BJ (cell line): ENCODE data around the gene FIBP. TPM values are rescaled to one million over a fixed set of nuclear protein-coding genes. Genes with fewer than 3 reads are reported as not detected.

Source experiments
- CTCF ChIA-PET: fragments of 350-600 bp; formaldehyde crosslinking; extraction: SDS; loops from one replicate; lab custom pipeline; 2021; ENCODE audit warnings: antibody characterized with exemption, inconsistent platforms; lab: Yijun Ruan, JAX
- POLR2A ChIA-PET: fragments of 300-600 bp; sonication (Branson Sonifier 250); formaldehyde crosslinking; extraction: SDS; loops from one replicate; lab custom pipeline; 2021; ENCODE audit warnings: antibody characterized with exemption; lab: Charles Lee
- DNase-seq: peaks from one replicate; pipeline ENCODE4 v3.0.0-alpha.2; 2011; ENCODE audit warnings: low read depth
- H3K27me3 ChIP-seq: 2 replicates; pipeline ENCODE4 v1.6.0; 2011; ENCODE audit warnings: low read length; ENCODE audit not compliant: control insufficient read depth, insufficient read depth
- H3K36me3 ChIP-seq: 2 replicates; pipeline ENCODE4 v1.5.1; 2011; ENCODE audit warnings: low read length; ENCODE audit not compliant: control insufficient read depth, insufficient read depth
- H3K4me3 ChIP-seq: 2 replicates; pipeline ENCODE4 v1.5.1; 2011; ENCODE audit warnings: low read depth, mild to moderate bottlenecking, control low read depth, low read length
- polyA plus RNA-seq: library from polyadenylated mRNA; depleted of rRNA; stranded (reverse); fragments of >200 nt; gene quantifications from 2 replicates; pipeline ENCODE4 v1.2.3, GENCODE V29; 2011
- TF ChIP-seq, protein P1 (sequence below): IDR thresholded peaks from 2 replicates; pipeline ENCODE4 v1.5.1; 2011; ENCODE audit warnings: low read depth, mild to moderate bottlenecking, control low read depth, inconsistent platforms, low read length, moderate library complexity; ENCODE audit not compliant: insufficient read depth

FIBP gene
- polyA plus RNA-seq, 1 experiment, result 199 TPM

DNA sequence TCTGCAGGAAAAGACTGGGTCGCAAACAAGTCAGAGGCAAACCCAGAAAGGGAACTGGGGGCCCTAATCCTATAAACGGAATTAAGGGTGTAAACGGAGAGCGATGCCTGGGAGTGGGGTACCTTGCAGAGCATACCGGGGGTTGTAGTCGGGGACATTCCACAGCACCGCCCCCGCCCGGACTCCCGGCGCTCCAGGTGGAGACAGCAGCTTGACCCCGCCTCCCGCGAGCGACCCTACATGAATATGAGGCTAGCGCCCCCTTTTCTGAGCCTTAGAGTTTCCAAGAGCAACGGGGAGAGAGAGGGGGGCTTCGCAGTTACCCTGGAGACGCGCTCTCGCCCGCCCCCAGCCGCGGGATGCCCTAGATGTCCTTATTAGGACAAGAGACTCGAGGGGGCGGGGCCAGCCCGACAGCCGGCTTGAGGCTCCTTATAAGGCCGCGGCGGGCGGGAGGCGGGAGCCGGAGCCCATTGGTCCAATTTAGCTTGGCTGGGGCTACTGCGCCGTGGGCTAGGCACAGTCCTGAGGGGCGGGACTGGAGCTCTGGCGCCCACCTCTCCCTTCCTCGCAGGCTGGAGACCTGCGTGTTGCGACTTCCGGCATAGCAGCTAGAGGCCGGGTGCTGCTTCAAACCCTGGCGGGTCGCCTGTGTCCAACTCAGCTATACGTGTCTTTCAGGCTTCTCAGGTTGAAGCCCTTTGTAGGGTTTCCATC lies 29.0 kb downstream of the FIBP start:
- CTCF ChIA-PET, result interaction anchor here (0.8 to 4.5 kb wide), 22 partner anchors 9 to 261 kb away, joined by 3 to 70 read pairs (median 5); partner anchors contain the start of genes CCDC85B, EFEMP2, FIBP and KAT5
- Histone ChIP-seq H3K27me3 (no peaks in the 10 kb centered on the region), H3K36me3 (peaks cover 35% of the 10 kb centered on the region), H3K4me3 (peak overlapping the region; percentile 93)
- peak; percentile 87 for DNase-seq
- TF ChIP-seq, protein P1, sequence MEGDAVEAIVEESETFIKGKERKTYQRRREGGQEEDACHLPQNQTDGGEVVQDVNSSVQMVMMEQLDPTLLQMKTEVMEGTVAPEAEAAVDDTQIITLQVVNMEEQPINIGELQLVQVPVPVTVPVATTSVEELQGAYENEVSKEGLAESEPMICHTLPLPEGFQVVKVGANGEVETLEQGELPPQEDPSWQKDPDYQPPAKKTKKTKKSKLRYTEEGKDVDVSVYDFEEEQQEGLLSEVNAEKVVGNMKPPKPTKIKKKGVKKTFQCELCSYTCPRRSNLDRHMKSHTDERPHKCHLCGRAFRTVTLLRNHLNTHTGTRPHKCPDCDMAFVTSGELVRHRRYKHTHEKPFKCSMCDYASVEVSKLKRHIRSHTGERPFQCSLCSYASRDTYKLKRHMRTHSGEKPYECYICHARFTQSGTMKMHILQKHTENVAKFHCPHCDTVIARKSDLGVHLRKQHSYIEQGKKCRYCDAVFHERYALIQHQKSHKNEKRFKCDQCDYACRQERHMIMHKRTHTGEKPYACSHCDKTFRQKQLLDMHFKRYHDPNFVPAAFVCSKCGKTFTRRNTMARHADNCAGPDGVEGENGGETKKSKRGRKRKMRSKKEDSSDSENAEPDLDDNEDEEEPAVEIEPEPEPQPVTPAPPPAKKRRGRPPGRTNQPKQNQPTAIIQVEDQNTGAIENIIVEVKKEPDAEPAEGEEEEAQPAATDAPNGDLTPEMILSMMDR, result peak; percentile 17; the same call in 1 of the 2 replicates
- POLR2A ChIA-PET, result interaction anchor here (0.5 to 1.2 kb wide), 7 partner anchors 12 to 585 kb away, joined by 3 to 16 read pairs (median 5); partner anchors contain the start of genes BANF1 and FIBP

DNA sequence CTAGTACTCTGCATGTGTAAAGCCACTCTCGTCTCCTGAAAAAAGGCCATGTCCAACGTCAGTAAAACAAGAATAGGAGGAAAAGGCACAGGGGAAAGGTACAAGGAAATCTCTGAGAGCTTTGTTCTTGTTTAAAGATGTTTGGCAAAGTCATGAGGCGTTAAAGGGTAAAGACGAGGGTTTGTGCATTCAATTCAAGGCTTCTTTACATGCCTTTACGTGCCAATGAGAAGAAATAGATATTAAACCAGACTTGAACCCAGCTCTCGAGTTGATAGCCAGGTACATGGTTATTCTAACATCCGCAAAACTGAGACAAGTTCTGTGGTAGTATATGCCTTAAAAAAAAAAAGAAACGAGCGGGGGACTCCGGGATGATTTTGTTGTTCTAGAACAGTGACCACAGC lies 29.6 kb downstream of the FIBP start:
- no peak for DNase-seq
- Histone ChIP-seq H3K27me3 (no peaks in the 10 kb centered on the region), H3K36me3 (peaks cover 34% of the 10 kb centered on the region), H3K4me3 (peak overlapping the region; percentile 54)
- TF ChIP-seq, protein P1, result no peak
- ChIA-PET CTCF (interaction anchor here (1.0 to 4.5 kb wide), 6 partner anchors 13 to 130 kb away, joined by 3 to 70 read pairs (median 6); partner anchors contain the start of genes CCDC85B, EFEMP2 and FIBP), POLR2A (interaction anchor here (0.5 to 1.0 kb wide), 6 partner anchors 13 to 440 kb away, joined by 3 to 11 read pairs (median 4); partner anchors contain the start of genes CCDC85B and LTBP3)

DNA sequence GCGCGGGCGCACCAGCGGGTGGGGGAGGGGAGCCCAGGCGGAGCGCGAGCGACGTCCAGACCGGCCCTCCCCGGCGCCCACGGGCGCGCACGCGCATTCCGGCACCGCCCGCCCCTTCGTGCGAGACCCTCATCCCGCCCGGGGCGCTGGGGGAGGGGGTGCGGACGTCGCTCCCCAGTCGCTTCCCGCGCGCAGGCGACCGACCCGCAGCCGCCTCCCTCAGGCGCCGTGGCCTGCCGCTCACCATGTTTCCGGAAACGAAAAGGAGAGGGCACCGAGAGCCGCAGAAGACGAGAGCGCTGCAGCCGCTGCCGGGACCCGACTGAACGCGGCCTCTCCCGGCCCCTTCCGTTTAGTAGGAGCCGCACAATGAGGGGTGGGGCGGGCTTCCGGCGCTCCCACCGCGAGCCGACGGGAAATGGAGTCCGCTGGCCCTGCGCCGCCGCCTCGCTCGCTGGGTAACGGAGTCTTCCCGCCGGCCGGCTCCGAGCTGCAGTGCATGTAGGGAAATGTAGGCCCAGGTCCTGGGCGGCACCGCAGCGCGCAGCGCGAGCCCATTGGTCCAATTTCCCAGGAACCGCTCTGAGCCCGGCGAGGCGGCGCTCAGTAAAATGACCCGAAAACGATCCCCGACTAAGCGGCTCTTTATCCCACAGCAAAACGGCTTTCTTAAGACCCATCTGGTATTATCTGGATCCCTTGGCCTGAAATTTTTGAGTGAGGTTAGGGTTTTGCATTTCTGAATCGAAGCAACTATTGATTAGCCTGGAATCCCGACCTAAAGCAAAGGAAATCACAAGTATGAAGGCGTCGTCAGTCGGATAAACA lies 30.2 kb downstream of the FIBP start, which contains the start of gene CFL1:
TSS of gene CFL1 (minus strand) at position 328 of the 828 bp plus-strand sequence. CDS start at position 247, 81 bp downstream.
- peaks cover 33% of the 10 kb centered on the region for H3K36me3 ChIP-seq
- ChIA-PET POLR2A (interaction anchor here (0.5 to 1.0 kb wide), 8 partner anchors 11 to 439 kb away, joined by 3 to 11 read pairs (median 4); partner anchors contain the start of genes CCDC85B and LTBP3), CTCF (interaction anchor here (1.0 to 4.5 kb wide), 4 partner anchors 14 to 130 kb away, joined by 3 to 44 read pairs (median 4); partner anchors contain the start of genes CCDC85B, EFEMP2 and FIBP)
- peak; percentile 81 for DNase-seq
- H3K27me3 ChIP-seq, result no peaks in the 10 kb centered on the region
- TF ChIP-seq, protein P1, result no peak
- H3K4me3 ChIP-seq, result peak within 1 kb of the TSS; percentile 91

DNA sequence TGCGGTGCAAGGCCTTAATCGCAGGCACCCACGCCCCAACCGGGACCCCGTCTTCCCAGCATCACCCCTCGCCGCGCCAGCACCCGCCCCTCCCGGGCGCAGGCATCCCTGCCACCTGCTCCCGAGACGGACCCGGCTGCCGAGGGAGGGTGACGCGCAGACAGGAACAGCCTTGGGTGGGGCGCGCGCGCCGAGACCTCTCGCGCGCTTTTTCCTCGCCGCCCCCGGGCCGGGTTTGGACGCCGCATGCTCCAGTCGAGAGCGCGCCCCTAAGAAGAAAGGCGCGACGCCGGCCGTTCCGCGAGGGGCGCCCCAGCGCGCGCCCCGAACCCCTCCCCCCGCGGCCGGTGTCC lies 30.8 kb downstream of the FIBP start:
- H3K36me3 ChIP-seq, result peaks cover 35% of the 10 kb centered on the region
- POLR2A ChIA-PET, result interaction anchor here (0.6 to 1.0 kb wide), 2 partner anchors 14 to 44 kb away, joined by 3 to 6 read pairs; no protein-coding TSS in a partner anchor
- TF ChIP-seq, protein P1, result no peak
- no peaks in the 10 kb centered on the region for H3K27me3 ChIP-seq
- DNase-seq, result no peak
- peak overlapping the region; percentile 91 for H3K4me3 ChIP-seq
- CTCF ChIA-PET, result interaction anchor here (0.8 to 1.6 kb wide), 4 partner anchors 15 to 131 kb away, joined by 3 to 5 read pairs (median 4); partner anchors contain the start of gene EFEMP2
